NCI-H460 (cell line): Measurements from ENCODE around the gene PRIMPOL. TPM values are rescaled to one million over a fixed set of nuclear protein-coding genes. Genes with fewer than 3 reads are reported as not detected.
"Not testable (repeated sequence)": the region's sequence is repeated elsewhere in the genome, so short reads cannot be mapped to it uniquely, and the experiment has no call there.

Experiments
- DNase-seq: peaks from one replicate; pipeline ENCODE4 v3.0.0-alpha.2; 2016; ENCODE audit warnings: low read depth; ENCODE audit errors: extremely low read depth
- total RNA-seq: library from RNA; depleted of rRNA; stranded (reverse); fragments of >200 nt; shearing (Covaris generic); gene quantifications from 2 replicates; pipeline ENCODE4 v1.2.3, GENCODE V29; 2014

PRIMPOL gene
- total RNA-seq, 1 experiment from 2014 or later = 20.6 TPM

DNA sequence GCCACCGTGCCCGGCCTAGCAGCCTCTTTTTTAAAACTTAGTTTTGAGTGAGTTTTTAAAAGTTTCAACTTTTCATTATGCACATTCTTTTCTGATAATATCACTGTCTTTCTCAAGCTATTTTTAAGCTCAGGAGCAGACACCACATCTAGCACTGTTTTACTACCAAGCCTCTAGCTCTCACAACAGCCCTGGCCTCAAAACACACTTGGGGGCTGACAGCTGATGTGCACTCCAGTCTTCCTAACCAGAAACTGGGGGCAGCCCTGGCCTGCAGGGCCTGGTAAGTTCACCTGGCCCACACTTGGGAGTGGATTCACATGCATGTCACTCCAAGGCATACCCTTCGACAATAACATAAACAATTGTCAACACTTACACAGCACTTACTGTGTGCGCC lies 50.4 kb downstream of the PRIMPOL start:
- no peak for DNase-seq

DNA sequence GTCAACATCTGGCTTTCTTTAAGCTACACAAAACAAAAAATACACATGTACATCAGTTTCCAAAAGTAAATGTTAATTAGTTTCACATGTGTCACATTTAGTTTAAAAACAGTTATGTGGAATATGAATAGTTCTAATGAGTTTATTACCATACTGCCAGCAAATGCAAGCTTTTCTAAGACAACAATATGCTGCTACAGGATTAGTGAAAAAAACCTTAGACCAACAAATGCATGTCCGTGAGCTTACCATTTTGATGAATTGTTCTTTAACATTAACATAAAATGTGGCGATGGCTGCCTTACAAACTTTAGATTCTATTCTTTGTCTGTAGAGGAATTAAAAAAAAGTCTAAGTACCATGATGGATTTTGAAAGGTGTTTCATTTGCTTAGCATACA lies 52.6 kb downstream of the PRIMPOL start:
- no peak for DNase-seq

DNA sequence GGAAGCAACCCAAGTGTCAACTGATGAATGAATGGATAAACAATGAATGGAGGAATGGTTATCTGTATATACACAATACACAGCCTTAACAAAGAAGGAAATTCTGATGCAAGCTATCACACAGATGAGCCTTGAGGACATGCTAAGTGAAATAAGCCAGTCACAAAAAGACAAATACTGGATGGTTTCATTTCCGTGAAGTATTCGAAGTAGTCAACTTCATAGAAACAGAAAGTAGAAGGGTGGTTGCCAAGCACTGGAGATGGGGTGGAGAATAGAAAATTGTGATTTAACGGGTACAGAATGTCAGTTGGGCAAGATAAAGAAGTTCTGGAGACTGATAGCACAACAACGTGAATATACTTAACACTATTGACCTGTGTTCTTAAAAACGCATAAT lies 56.2 kb downstream of the PRIMPOL start:
- no peak for DNase-seq

DNA sequence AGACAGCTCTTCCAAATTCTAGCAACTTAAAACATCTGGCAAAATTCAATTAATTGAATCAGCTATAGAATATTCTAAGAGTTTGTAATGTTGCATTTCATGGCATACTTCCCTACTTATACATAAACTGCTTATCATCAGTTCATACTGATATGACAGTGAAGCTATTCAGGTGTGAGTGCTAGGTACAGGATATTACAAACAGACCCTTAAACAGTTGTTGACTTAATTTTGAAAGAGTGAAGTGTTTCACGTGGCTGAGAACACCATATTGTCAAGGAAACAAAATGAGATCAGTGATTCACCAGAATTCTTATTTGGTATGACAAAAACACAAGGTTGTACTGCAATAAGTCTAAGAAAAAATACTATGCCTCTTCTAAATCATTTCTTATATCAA lies 56.9 kb downstream of the PRIMPOL start:
- no peak for DNase-seq

DNA sequence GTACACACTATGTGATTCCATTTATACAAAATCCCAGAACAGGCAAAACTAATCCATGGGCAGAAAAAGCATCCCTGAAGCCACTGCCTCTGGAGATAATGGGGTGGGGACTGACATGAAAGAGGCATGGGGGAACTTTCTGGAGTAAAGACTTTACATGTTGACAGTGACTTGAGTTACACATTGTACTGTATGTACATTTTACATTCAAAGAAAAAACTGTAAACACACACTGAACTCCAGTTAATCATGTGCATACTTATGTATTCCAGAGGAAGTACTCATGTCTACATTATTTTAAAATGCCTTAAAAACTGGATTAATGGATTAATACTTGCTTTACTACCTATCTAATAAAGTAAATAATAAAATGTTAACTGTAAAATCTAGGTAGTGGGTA lies 62.8 kb downstream of the PRIMPOL start:
- no peak for DNase-seq

DNA sequence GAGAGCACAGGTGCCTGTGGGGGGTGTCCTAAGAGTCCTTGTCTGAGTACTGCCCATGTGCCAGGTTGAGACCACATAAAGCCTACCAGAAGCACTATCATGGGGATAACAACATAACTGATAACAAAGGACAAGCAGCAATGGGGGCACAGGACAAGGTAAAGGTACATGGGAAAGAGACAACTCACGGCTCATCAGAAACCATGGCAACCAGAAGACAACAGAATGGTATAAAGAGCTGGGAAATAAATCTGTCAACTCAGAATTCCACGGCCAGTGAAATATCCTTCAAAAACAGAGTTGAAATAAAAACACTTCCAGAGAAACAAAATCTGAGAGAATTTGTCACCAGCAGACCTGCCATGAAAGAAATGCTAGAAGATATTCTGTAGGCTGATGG lies 64.3 kb downstream of the PRIMPOL start:
- DNase-seq = no peak

DNA sequence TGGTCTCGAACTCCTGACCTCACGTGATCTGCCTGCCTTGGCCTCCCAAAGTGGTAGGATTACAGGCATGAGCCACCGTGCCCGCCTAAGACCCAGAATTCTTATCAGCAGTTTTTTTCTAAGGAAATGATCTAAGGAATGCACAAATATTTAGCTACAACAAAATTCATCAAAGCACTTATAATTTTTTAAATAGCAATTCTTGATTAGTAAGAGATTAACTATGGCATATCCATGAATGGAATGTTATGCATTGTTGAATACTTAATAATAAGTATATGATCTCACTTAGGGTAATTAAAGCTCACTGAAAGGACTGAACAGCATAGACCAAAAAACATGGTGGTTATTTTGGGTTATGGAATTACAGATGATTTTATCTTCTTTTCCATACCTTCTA lies 66.0 kb downstream of the PRIMPOL start:
- DNase-seq = no peak

DNA sequence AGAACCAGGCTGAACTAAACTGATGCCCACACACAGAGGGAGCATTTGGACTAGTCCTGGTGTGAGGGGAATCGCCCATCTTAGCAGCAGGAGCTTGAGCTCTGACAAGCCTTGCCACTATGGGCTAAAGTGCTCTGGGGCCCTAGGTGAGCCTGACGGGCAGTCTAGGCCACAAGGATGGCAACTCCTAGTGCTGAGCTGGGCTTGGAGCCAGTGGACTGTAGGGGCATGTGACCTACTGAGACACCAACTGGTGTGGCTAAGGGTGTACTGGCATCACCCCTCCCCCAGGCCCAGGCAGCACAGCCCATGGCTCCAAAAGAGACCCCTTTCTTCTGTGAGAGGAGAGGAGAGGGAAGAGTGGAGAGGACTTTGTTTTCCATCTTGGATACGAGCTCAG lies 69.9 kb downstream of the PRIMPOL start:
- DNase-seq = no peak

DNA sequence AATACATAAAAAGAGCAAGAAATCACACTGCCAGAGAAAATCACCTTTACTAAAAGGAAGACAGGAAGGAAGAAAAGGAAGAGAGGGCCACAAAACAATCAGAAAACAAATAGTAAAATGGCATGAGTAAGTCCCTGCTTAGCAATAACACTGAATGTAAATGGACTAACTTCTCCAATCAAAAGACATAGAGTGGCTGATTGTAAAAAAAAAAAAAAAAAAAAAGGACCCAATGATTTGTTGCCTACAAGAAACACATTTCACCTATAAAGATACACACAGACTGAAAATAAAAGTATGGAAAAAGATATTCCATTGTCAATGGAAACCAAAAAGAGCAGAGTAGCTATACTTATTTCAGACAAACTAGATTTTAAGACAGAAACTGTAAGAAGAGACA lies 71.7 kb downstream of the PRIMPOL start:
- no peak for DNase-seq

DNA sequence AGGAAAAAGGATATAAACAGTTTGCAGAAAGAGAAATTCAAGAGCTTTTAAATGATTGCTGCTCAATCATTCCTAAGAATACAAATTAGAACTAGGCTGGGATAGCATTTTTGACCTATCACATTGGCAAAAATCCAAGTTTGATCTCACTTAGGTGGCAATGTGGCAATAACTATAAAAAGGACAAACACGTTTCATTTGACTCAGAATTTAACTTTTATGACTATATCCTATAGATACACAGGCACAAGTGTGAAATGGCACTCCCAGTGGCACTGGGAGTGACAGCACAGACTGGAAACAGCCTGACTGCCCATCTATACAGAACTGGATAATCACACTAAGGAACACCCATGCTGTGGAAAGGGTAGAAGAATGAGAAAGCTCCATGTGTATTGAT lies 73.3 kb downstream of the PRIMPOL start:
- DNase-seq = no peak

DNA sequence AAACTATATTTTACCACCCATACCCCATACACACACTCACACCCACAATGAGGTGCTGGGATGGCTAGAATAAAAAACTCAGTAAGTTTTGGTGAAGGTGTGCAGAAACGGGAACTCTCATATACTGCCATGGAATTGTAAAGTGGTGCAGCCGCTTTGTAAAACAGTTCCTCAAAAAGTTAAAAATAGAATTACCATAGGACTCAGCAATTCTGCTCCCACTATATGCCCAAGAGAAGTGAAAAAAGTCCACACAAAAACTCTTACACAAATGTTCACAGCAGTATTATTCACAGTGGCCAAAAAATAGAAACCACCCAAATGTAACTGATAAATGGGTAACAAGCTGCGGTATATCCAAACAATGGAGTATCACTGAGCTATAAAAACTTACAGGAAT lies 77.9 kb downstream of the PRIMPOL start:
- no peak for DNase-seq

DNA sequence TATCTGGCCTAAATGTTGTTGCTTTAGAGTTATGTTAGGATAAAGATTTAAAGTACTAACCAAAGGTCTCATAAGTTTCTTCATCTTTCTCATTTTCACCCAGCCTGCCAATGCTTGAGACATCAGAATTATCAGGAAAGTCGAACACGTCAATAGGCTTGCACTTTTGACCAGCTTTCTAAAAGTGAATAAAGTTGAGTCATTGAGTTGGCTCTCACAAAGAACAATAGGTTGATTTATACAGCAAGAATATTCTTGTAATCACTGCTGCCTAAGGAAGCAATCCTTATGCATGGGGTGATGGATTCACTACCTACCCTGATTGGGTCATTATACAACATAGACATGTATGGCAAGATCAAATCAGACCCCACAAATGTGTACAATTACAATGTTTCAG lies 79.3 kb downstream of the PRIMPOL start:
- DNase-seq = no peak

DNA sequence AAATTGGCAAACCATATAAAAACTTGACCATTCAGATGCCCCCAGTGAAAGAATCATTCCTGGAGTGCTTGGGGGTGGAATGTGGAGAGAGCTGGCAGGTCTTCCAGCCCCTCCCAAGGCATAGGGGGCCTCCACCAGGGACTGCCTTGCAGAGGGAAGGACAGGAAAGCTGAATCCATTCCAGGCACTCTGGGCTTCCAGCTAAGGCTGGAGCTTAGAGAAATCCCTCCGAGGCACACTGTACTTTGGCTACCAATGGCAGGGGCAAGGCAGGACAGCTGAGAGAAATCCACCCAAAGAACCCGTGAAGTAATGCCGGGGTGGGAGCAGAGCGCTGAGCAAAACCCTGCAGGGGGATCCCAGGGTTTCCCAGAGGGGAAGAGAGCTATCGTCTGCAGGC lies 80.4 kb downstream of the PRIMPOL start:
- DNase-seq = no peak

DNA sequence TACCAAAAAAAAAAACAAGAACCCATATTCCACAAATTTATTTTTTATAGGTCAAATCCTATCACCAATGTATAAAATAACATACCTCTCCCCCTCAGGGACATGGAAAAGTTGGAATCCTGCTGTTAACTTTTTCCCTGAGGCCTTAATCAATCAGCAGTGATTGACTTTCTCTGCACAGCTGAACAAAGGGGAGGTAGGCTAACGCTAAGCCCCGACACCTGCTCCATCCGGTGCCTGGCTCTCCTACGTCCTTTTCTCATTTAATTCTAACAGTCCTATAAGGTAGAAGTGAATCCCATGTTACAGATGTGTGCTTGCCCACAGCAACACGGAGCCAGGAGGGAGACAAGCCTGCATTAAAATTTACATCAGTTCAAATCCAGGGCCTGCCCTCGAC lies 81.5 kb downstream of the PRIMPOL start:
- no peak for DNase-seq

DNA sequence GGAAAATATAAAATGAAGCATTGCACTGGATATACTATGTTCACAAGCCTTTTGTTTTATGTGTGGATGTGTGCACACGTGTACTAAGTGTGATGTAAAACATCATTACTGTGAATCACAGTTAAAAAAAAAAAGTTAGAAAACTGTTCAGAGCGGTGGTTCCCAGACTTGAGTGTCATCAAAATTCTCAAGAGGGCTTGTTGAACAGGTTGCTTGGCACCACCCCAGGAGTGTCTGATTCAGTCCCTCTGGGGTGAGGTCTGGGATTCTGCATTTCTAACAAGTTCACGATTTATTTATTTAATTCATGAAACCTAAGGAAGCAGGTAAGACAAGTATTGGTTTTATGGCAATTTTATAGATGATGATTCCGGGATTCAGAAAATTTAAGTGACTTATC lies 82.6 kb downstream of the PRIMPOL start:
- no peak for DNase-seq

DNA sequence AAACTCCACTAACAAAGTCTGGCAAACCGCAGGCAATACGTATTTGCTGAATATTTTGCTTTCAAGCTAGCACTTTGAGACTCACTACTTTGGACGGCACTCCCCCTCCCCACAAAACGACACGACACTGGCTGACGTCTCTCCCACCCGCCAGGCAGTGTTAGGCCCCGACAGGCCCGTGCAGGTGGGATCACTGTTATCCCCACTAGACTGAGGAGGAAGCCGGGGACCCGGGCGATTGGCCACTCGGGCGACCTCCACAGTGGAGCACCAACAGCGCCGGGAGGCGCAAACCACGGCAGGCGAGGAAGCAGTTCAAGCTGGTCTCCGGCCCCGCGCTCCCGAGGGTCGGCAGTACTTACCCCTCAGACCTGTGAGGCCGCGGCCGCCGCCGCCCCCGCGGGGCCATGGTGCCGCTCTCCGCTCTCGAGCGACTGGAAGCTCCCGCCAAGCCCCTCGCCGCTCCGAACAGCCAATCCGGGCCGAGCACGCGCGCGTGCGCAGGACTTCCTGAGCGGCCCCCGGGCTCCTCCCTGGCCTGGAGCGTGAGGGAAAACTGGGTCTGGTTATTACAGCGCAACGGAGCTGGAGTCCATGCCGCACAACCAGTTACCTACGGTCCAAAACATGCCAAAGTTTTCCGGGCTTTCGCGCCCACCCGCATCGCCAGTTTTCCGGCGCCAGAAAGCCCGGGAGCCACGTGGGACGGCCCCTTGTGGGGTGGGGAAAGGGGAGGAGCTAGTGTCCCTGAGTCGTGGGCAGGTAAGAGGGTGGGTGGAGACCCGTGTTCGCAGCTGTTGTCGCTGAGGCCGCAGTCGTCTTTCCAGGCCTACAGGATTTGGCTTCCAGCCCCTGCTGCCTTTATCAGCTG lies 84.4 kb downstream of the PRIMPOL start, which contains the start of gene CENPU:
TSS of gene CENPU (minus strand) at position 443 of the 871 bp plus-strand sequence. CDS start at position 409, 34 bp downstream.
- DNase-seq = peak; percentile 96

DNA sequence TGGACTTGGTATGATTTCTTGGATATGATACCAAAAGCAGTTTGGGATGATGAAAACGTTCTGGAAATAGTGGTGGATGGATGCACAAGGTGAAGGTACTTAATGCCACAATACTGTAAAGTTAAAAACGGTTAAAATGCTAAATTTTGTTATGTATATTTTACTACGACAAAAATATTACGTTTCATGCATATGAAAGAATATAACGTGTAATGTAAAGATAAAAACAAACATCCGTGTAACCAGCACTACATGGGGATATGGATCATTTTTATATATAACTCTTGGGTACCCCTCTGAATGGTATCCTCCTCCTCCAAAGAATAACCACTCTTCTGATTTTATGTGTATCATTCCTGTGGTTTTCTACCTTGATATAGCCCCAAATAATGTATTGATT lies 85.2 kb downstream of the PRIMPOL start:
- no peak for DNase-seq

DNA sequence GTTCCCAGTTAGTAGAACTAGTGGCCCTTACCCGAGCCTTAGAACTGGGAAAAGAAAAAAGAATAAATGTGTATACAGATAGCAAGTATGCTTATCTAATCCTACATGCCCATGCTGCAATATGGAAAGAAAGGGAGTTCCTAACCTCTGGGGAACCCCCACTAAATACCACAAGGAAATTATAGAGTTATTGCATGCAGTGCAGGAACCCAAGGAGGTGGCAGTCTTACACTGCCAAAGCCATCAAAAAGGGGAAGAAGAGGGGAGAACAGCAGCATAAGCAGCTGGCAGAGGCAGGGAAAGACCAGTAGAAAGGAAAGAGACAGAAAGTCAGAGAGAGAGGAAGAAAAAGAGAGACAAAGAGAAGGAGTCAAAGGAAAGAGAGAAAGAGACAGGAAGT lies 90.0 kb downstream of the PRIMPOL start:
- DNase-seq = not testable (repeated sequence)

DNA sequence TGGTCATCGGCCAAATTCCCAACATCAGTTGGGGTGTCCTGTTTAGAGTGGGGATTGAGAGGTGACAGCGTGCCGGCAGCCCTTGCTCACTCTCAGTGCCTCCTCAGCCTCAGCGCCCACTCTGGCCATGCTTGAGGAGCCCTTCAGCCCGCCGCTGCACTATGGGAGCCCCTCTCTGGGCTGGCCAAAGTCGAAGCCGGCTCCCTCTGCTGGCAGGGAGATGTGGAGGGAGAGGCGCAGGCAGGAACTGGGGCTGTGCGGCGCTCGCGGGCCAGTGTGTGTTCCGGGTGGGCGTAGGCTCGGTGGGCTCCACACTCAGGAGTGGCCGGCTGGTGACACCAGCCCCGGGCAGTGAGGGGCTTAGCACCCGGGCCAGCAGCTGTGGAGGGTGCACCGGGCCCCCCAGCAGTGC lies 91.4 kb downstream of the PRIMPOL start:
- no peak for DNase-seq

DNA sequence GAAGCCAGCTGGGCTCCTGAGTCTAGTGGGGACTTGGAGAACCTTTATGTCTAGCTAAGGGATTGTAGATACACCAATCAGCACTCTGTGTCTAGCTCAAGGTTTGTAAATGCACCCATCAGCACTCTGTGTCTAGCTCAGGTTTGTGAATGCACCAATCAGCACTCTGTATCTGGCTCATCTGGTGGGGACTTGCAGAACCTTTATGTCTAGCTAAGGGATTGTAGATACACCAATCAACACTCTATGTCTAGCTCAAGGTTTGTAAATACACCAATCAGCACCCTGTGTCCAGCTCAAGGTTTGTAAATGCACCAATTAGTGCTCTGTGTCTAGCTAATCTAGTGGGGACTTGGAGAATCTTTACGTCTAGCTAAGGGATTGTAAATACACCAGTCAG lies 92.1 kb downstream of the PRIMPOL start:
- not testable (repeated sequence) for DNase-seq

DNA sequence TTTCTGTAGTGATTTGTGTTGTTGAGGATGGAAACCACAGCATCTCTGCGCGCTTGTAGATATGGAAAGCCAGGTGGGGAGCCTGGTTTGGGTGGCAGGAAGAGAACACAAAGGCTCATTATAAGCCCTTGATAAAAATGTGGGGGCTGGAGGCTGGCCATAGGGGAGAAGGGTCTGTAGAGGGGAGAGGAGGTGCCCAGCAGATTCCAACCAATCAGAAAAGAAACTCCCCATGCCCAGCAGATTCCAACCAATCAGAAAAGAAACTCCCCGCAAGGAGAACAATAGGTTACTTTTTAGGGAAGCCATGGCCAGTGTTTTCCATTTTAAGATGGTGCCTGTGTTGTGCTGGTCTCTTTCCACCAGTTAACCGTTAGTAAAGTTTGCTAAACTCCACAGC lies 94.1 kb downstream of the PRIMPOL start:
- no peak for DNase-seq

DNA sequence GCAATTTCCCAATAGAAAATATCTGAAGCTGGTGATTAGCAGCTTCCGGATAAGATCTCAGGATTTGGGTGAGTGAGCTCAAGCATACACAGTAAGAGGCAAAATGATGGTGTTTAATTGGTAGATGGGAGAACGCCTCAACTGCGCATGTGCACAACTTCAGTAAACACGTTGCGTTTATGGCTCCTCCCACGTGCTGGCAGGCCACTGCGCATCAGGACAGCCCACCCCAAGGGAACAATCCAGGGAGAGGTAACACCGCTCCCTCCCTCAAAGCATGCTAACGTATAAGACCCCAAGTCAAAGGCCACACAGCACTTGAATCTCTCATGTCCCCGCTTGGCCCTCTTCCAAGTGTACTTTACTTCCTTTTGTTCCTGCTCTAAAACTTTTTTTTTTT lies 94.7 kb downstream of the PRIMPOL start:
- DNase-seq = no peak
